ENCODE data around the gene MYBPC3.

The MYBPC3 gene

GRCh38 chr11:47383071-47383470 is 30.6 kb upstream of the MYBPC3 start:
- peak; percentile 82 to 86 for DNase-seq

GRCh38 chr11:47380078-47380477 is 27.6 kb upstream of the MYBPC3 start:
- DNase-seq, result no peak

GRCh38 chr11:47379317-47379716 is 26.8 kb upstream of the MYBPC3 start:
- no peak for DNase-seq

DNA sequence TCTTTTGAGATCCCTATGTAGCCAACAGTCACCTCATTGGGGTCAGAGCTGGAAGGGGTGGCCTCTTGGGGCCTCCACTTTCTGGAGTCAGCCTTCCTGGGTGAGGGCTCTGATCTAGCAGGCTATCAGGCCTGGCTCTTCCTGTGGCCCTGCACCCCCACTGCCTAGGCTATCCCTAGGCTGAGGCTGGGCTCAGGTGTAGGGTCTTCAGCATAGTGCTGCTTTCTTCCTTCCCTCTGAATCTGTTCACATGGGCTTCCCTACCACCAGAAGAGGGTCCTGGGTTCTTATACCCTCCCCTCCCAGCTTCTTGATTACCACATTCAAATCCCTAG is 26.3 kb upstream of the MYBPC3 start:
- no peak for DNase-seq

DNA sequence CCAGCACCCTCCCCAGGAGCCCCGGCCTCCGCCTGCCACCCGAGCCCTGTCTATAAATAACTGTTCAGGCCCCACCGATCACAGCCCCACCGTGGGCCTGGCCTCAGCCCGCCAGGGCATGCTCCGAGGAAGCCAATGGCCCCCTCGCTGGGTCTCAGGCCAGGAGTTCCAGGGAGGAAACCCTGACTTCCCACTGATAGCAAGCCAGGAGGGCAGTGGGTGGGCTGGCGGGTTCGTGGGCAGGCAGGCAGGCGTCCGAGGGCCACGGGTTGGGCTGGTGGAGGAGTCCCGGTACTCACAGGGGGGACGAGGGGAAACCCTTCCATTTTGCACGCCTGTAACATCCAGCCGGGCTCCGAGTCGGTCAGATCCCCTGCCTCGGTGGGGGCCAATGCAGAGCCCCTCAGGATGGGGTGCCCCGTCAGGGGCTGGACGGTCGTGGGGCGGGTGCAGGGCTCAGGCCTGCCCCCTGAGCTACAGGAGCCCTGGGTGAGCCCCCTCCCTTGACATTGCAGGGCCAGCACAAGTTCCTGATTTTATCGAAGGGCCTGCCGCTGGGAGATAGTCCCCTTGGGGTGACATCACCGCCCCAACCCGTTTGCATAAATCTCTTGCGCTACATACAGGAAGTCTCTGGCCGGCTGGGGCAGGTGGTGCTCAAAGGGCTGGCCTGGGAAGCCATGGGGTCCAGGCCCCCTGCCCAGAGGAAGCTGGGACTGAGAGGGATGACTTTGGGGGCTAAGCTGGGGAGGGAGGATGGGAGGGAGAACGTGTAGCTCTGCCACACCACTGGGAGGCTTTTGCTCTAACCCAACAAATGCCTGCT is 25.7 kb upstream of the MYBPC3 start, which contains the start of gene SPI1:
SPI1 (minus strand) TSS at position 538 of the 826 bp plus-strand sequence; CDS start at position 344, 194 bp downstream.
- DNase-seq, result peak; percentile 93 to 97

GRCh38 chr11:47377571-47378009 is 25.1 kb upstream of the MYBPC3 start:
- no peak for DNase-seq

DNA sequence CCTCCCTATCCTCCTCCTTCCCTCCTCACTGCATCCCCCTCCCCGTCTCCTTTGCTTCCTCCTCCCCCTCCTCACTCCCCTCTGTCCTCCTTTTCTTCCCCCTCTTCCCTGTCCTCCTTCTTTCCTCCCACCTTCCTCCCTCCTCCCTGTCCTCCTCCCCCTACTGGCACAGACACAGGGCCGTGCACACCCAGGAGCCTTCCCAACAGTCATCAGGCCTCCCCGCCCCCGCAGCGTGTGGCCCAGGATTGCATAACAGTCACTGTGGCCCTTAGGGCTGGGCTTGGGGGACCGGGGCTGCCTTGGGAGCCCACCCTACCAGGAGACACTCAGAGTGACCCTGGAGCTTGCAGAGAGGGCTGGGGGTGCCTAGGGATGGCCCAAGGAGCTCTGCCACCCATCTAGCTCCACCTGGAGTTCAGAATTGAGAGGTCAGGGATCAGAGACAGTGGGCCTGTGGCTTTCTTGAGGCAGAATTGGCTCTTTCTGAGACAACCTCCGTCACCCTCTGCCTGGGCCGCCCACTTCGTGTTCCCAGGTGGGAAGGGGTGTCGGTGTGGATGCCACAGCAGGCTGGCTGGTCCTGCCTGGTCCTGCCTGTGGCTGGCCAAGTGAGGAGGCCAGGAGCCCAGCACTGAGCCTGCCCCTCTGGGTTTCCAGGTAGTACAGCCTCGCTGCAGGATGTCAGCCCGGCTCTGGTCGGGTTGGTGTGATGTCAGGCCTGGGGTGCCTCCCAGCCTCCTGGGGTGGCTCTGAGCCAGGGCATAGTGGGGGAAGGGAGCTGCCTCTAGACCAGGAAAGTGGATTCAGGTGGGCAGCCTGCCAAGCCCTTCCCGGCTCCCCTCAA is 24.2 kb upstream of the MYBPC3 start:
- peak; percentile 91 to 95 for DNase-seq

DNA sequence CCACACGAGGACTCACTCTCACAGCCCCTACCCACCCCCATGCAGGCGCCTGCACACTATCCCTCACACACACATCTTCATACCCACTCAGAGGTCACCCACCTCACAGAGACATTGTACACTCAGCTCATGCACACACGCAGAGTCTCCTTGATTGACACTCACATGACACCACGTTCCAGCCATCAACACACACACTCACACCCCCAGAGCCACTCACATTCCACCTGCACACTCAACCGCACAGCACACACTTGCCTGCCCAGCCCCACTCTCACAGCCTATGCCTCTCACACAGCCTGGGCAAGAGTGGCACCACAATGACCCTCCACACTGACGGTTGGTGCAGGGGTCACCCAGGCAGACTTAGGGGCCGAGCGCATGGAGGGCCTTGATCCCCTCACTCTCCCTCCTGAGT is 23.6 kb upstream of the MYBPC3 start:
- DNase-seq, result no peak

GRCh38 chr11:47375546-47376085 is 23.1 kb upstream of the MYBPC3 start:
- no peak for DNase-seq

DNA sequence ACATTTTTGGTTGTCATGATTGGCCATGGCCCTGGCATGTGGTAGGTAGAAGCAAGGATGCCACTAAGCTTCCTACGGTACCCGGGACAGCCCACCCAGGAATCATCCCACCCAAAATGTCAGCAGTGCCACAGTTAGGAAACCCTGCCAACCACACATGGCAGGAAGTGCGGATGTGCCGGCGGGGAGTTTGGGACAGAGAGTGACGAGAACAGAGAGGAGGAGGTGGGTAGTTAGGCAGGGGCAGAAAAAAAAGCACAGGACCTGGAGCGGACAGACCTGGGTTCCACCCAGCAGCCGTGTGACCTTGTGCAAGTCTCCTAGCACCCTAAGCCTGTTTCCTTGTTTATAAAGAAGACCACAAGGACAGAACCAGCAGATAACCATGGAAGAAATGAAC is 22.5 kb upstream of the MYBPC3 start:
- DNase-seq, result peak in 1 of 2 donors; percentile 87

GRCh38 chr11:47374720-47375019 is 22.2 kb upstream of the MYBPC3 start:
- DNase-seq, result no peak

- DNase-seq, result peak; percentile 73 to 92
Measured at GRCh38 chr11:47373876-47374719, 21.6 kb upstream of the MYBPC3 start.

DNA sequence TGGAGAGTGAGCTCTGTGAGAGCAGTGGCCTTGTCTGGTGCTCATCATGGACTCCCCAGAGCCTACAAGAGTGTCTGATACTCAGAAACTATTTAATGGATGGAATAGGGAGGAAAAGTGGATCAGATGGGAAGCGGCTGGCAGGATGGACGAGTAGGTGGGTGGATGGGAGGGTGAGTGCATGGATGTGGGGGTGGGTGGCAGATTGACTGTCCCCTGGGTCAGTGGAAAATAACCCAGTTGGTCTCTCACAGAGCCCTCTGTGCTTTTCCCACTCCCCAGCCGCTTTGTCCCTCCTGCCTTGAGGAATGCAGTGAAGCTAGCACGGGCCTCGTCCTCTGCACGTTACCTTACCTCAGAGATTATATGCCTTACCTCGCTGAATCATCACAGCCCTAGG is 19.9 kb upstream of the MYBPC3 start:
- DNase-seq, result no peak

- no peak for DNase-seq
Measured at GRCh38 chr11:47369676-47370075, 17.2 kb upstream of the MYBPC3 start.

DNA sequence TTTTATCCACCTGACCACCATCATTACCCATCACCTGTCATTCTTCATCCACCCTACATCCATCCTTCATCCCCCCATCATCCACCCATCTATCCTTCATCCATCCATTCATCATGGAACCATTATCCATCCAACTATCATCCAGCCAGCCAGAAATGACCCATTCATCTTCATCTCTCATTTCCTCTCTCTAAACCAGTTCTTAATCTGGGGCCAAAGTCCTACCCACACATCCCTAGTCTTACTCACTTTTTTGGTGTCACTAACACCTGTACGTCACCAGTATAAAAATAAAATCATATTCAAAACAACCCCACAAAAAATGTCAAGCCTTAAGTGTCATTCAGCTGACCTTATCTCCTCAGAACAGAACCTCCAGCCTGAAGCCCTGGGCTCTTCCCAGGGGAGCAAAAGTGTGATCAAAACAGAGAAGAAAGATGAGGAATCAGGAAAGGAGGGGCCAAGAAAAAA is 13.6 kb upstream of the MYBPC3 start:
- no peak for DNase-seq

GRCh38 chr11:47361419-47361818 is 8.9 kb upstream of the MYBPC3 start:
- DNase-seq, result no peak

DNA sequence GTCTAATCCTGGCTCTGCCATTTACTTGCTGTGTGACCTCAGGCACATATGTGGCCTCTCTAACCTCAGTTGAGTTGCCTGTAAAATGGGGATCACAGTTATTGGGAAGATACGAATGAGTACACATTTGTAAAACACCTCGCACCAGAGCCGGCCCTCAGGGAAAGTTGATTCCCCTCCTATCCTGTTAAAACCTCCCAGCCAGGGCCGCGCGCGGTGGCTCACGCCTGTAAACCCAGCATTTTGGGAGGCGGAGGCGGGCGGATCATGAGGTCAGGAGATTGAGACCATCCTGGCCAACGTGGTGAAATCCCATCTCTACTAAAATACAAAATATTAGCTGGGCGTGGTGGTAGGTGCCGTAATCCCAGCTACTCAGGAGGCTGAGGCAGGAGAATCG is 7.8 kb upstream of the MYBPC3 start:
- no peak for DNase-seq

DNA sequence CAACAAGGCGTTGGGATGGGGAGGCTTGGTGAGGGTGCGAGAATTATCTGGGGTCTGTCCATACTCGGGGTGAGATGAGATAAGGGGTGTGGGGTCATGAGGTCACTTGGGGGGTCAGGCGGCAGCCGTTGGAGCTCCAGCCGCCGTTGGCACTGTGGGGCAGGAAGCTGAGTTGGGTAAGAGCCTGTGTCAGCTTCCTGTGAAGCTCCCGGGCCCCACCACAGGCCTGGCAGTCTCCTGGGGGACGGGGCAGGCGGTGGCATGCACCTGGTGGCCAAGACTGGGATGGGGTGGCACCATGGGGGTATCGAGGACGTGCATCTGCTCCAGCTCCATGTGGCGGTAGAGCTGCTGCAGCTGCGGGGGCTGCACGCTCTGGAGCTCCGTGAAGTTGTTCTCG is 7.1 kb upstream of the MYBPC3 start:
- DNase-seq, result peak in 1 of 2 donors; percentile 43

- no peak for DNase-seq
Measured at GRCh38 chr11:47359162-47359561, 6.7 kb upstream of the MYBPC3 start.

DNA sequence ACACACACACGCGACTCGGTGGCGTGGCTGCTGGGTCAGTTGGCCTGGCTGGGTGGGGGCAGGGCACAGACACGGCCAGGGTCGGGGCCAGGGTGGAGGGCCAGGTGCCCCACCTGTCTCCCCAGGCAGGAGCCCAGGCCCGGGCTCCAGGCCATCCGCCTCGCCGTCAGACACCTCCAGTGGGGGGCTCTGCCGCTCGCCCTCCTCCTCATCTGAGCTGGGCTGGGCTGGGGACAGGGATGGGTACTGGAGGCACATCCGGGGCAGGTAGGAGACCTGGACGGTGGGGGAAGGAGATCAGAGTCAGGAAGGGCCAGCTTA is 6.2 kb upstream of the MYBPC3 start:
- no peak for DNase-seq

- no peak for DNase-seq
Measured at GRCh38 chr11:47357985-47358730, 5.7 kb upstream of the MYBPC3 start.

DNA sequence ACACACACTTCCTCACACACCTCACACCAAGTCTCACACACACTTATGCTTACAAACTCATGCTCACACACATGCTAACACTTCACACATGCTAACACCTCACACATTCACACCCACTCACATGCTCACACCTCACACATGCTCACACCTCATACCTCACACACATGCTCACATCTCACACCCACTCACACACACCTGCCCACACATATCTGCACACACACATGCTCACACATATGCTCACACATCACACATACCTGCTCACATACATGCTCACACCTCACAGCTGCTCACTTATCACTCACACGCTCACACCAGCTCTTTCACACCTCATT is 4.5 kb upstream of the MYBPC3 start:
- no peak for DNase-seq
